ENCODE measurements around the gene SIGLEC12. TPM values are rescaled to one million over a fixed set of nuclear protein-coding genes. Genes with fewer than 3 reads are reported as not detected.
A peak's percentile ranks its signal among the peaks of the same experiment; 100 is the strongest.

SIGLEC12 gene
- total RNA-seq, 1 experiment from 2014 or later = not detected

DNA sequence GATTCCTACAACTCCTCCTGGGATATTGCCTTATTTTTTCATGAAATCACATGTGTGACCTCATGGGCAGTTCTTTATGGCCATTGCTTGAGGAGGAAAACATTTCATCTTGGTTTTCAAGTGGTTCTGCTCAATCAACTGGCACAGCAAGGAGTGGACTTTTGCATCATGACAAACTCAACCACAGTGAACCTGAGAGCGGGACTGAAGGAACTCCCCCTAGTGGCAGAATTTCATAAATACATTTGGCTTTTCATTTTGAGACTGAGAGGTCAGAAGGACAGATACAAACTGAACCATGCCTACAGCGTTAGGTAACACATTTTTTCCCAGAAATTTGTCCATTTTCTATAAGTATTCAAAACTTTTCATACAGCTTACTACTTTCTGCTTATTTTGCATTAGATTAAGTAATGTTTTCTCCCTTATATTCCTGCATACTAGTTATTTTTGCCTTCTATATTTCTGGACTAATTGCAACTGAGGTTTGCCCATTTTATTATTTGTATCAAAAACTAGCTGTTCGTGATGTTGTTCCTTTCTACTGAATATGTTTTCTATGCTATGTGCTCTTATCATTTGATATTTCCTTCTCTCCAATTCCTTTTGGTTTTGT lies 13.4 kb upstream of the SIGLEC12 start:
- TF ChIP-seq EZH2 (IDR thresholded peaks at IDR 0.05; ENCODE audit: borderline replicate concordance, low read depth, low read length, poor library complexity, severe bottlenecking) = no peak
- TF ChIP-seq, protein P1, sequence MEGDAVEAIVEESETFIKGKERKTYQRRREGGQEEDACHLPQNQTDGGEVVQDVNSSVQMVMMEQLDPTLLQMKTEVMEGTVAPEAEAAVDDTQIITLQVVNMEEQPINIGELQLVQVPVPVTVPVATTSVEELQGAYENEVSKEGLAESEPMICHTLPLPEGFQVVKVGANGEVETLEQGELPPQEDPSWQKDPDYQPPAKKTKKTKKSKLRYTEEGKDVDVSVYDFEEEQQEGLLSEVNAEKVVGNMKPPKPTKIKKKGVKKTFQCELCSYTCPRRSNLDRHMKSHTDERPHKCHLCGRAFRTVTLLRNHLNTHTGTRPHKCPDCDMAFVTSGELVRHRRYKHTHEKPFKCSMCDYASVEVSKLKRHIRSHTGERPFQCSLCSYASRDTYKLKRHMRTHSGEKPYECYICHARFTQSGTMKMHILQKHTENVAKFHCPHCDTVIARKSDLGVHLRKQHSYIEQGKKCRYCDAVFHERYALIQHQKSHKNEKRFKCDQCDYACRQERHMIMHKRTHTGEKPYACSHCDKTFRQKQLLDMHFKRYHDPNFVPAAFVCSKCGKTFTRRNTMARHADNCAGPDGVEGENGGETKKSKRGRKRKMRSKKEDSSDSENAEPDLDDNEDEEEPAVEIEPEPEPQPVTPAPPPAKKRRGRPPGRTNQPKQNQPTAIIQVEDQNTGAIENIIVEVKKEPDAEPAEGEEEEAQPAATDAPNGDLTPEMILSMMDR (conservative IDR thresholded peaks at IDR 0.05; ENCODE audit: low read depth, low read length) = peak; percentile 77
- CTCF ChIA-PET = no interaction called here
- Histone ChIP-seq H3K27ac (ENCODE audit: low read depth, low read length, poor library complexity, severe bottlenecking) (no peak overlapping the region), H3K36me3 (ENCODE audit: insufficient read depth, low read length, poor library complexity, severe bottlenecking) (no peaks in the 10 kb centered on the region), H3K4me3 (ENCODE audit: low read depth, low read length, poor library complexity, severe bottlenecking) (no peak overlapping the region), H3K4me1 (ENCODE audit: insufficient read depth, low read length, poor library complexity, severe bottlenecking) (no peaks in the 10 kb centered on the region), H3K27me3 (replicated peaks; ENCODE audit: insufficient read depth, low read depth, low read length, poor library complexity) (peaks cover 45% of the 10 kb centered on the region), H3K9me3 (ENCODE audit: low read depth, low read length, poor library complexity, severe bottlenecking) (no peaks in the 10 kb centered on the region)
- POLR2A ChIA-PET (ENCODE audit: low non-redundant PET) = no interaction called here
- DNase-seq (ENCODE audit: low spot score) = peak; percentile 56
- no TSS peak for BruUV-seq (replicated peaks)
- intact Hi-C loops (cut with micrococcal nuclease; ENCODE audit: unreplicated experiment) = no loop called here

DNA sequence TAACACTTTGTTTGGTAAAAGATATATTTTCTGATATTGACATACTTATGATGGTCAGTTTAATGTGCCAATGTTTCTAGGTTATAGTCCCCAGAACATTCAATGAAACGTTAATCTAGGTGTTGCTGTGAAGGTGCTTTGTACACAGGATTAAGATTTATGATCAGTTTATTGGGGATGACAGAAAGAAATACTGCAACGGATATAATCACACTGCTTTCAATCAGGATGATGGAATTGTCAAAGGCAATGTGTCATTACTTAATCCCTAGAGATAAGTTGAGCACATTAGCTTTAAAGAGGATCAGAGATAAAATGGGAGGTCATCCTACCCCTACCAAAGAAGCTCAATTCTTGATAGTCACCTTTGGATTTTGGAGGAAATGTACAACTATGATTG lies 12.4 kb upstream of the SIGLEC12 start:
- TF ChIP-seq, protein P1 (conservative IDR thresholded peaks at IDR 0.05; ENCODE audit: low read depth, low read length) = no peak
- ChIA-PET CTCF (interaction anchor here (1.1 to 1.2 kb wide), 2 partner anchors 143 to 145 kb away, joined by 3 to 5 read pairs; no protein-coding TSS in a partner anchor), POLR2A (ENCODE audit: low non-redundant PET) (no interaction called here)
- peaks cover 55% of the 10 kb centered on the region for H3K27me3 ChIP-seq (replicated peaks; ENCODE audit: insufficient read depth, low read depth, low read length, poor library complexity)
- DNase-seq (ENCODE audit: low spot score) = no peak
- H3K9me3 ChIP-seq (ENCODE audit: low read depth, low read length, poor library complexity, severe bottlenecking) = no peaks in the 10 kb centered on the region
- BruUV-seq (replicated peaks) = no TSS peak
- no peak overlapping the region for H3K4me3 ChIP-seq (ENCODE audit: low read depth, low read length, poor library complexity, severe bottlenecking)
- no peaks in the 10 kb centered on the region for H3K36me3 ChIP-seq (ENCODE audit: insufficient read depth, low read length, poor library complexity, severe bottlenecking)
- no peaks in the 10 kb centered on the region for H3K4me1 ChIP-seq (ENCODE audit: insufficient read depth, low read length, poor library complexity, severe bottlenecking)
- intact Hi-C loops (cut with micrococcal nuclease; ENCODE audit: unreplicated experiment) = no loop called here
- no peak overlapping the region for H3K27ac ChIP-seq (ENCODE audit: low read depth, low read length, poor library complexity, severe bottlenecking)

DNA sequence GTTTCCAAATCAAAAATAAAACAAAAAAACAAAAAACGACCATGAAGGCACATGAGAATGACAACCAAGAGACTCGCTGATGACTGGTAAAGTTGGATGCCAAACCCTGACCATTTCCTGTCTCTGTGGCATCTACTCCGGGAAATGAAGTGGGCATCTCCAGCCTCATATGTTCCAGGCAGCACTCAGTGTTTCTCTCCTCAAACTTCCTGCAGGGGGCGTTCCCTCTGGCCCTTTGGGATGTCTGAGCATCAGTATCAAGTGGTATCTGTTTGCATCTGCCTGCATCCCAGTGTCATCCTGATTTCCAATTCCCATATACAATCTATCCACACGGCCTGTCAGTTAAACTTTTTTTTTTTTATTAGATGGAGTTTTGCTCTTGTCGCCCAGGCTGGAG lies 9.8 kb upstream of the SIGLEC12 start:
- H3K4me1 ChIP-seq (ENCODE audit: insufficient read depth, low read length, poor library complexity, severe bottlenecking) = no peaks in the 10 kb centered on the region
- TF ChIP-seq, protein P1 (conservative IDR thresholded peaks at IDR 0.05; ENCODE audit: low read depth, low read length) = peak; percentile 66
- TF ChIP-seq EZH2 (IDR thresholded peaks at IDR 0.05; ENCODE audit: borderline replicate concordance, low read depth, low read length, poor library complexity, severe bottlenecking) = no peak
- intact Hi-C loops (cut with micrococcal nuclease; ENCODE audit: unreplicated experiment) = no loop called here
- H3K4me3 ChIP-seq (ENCODE audit: low read depth, low read length, poor library complexity, severe bottlenecking) = no peak overlapping the region
- BruUV-seq (replicated peaks) = no TSS peak
- CTCF ChIA-PET = no interaction called here
- POLR2A ChIA-PET (ENCODE audit: low non-redundant PET) = no interaction called here
- H3K9me3 ChIP-seq (ENCODE audit: low read depth, low read length, poor library complexity, severe bottlenecking) = no peaks in the 10 kb centered on the region
- peak; percentile 57 for DNase-seq (ENCODE audit: low spot score)
- H3K27ac ChIP-seq (ENCODE audit: low read depth, low read length, poor library complexity, severe bottlenecking) = no peak overlapping the region
- no peaks in the 10 kb centered on the region for H3K36me3 ChIP-seq (ENCODE audit: insufficient read depth, low read length, poor library complexity, severe bottlenecking)
- peaks cover 76% of the 10 kb centered on the region for H3K27me3 ChIP-seq (replicated peaks; ENCODE audit: insufficient read depth, low read depth, low read length, poor library complexity)
